HG02571 (cell line): Measurements from ENCODE around the gene SHC3.

Experiments
- ATAC-seq: cut with Tn5 transposase; IDR thresholded peaks from one replicate; pipeline ENCODE4 v1.9.1; 2021; ENCODE audit warnings: mild to moderate bottlenecking, moderate library complexity; ENCODE audit not compliant: unreplicated experiment

The SHC3 gene

DNA sequence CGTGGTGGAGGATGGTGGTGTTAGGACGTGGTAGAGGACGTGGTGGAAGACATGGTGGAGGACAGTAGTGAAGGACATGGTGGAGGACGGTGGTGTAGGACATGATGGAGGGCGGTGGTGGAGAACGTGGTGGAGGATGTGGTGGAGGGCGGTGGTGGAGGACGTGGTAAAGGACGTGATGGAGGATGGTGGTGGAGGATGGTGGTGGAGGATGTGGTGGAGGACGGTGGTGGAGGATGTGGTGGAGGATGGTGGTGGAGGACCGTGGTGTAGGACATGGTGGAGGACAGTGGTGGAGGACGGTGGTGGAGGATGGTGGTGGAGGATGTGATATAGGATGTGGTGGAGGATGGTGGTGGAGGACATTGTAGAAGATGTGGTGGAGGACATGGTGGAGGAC is 119.7 kb downstream of the SHC3 start:
- ATAC-seq = no peak

DNA sequence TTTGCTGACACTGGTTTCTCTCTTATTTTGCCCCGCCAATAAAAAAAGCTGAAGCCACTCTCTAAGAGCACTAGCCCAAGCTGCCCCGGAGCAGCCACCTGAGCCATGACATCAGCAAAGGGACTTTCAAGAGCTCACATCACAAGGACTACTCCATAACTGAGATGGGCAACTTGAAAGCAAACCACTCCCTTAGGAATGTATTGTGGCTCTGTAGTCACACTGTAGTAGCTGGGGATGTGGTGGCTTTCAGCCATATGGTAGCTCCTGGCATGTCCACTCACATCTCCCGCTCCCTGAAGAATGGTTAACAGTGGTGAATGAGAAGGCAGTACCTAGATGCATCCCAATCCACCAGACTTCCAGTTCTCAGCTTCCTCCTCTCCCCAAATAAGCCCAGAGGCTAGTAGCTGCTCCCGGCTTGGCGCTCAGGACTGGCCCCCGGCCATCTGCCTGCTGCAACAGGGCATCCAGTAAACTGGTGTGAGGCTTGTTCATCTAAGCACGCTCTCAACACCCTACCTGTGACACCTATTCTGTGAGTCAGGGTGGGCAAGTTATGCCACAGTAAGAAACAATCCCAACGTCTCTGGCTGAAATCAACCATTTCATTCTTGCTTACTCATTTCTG is 123.6 kb downstream of the SHC3 start:
- no peak for ATAC-seq

DNA sequence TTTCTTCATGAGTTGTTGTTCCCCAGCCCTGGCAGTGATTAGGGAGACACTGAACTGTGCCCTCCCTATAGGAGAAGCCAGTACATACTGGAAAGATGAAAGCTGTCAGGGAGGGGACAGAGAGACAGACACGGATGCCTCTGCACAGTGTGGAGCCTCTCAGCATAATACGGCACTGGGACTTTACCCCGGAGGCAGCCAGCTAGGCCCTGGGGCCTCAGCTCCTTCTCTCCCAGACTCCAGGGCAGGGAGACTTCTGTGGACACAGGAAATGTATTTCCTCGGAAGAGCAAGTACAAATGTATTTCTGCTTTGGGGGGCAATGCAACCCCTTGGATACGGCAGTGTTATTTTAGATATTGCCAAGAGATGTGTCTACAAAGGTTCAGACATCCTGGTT is 125.3 kb downstream of the SHC3 start:
- ATAC-seq = no peak

DNA sequence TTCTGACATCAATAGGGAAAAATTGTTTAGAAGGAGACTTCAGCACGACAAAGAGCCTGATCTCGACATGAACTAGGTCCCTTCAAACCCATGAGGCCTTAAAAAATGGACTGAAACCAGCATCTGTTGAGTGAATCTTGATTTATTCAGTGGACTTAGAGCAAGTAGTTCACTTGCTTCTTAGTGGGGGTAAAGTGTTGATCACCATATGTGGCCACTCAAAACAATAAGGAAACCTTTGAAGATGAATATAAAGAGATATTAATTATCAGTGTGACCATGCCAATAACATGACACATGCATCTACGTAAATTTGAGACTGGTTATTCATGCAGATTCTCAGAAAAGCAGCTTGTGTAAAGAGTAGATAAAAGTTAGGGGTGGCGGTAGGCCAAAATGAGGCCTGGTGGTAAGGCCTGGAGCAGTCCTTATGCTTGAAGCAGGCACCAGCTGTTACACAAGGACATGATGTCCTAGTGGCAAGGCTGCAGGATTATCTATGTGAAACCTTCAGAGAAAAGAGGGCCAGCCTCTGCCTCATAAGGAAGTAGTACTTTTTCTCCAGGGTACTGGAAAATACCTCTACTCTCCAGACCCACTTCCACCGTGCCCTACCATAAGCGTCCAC is 126.0 kb downstream of the SHC3 start:
- ATAC-seq = no peak

DNA sequence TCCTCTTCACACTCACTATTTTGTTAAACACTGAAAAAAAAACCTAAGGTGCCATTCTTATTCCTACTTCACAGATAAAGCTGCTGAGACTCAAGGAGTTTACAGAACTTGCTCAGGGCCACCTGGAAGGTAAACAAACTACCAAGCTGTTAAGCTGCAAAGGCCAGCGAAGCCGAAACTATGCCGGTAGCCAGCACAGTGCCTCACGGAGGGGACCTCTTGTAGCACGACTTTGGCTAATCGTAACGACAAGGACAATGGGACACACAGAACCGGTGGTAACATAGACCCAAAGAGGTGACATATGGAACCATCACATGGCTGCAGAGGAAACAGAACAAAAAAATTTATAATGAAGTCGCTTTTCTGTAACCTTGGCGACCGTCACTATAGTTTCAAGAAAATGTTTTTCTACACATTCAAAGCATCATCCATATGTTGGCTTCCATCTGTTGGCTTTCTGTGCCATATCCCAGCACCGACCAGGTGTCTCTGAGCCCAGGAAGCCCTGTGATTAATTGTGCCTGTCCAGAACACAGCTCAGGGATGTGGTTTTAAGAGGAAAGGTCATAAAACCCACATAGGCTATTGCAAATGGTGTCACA is 127.1 kb downstream of the SHC3 start:
- ATAC-seq = no peak

DNA sequence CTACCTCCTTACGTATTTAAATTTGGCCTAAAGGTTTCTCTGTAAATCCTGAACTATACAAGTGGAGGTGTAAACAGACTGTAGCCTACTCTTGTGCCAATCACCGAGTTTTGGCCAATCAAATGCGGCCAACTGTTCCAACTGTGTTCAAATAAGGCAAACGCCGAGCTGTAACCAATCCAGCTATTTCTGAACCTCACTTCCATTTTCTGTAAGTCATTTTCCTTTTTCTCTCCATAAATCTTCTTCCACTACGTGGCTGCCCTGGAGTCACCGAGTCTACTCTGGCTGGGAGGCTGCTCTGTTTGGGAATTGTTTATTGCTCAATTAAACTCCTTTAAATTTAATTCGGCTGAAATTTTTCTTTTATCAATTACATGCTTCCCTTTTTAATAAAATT is 129.0 kb downstream of the SHC3 start:
- ATAC-seq = no peak

DNA sequence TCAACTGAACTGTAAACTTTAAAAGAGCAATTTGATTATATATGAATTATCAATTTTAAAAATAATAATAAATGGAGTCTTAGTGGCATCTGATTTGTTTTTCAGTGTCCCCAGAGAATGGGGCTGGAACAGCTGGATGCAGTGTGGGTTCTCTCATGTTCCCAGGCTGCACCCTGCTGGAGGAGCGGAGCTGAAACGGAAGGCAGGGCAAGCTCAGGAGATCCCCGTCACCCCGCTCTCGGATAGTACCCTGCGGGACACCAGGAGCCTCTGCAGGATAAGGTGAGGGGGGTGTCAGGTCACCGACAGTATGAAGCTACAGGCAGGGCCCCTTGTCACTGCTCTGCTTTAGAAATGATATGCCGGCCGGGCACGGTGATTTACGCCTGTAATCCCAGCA is 130.0 kb downstream of the SHC3 start:
- ATAC-seq = no peak

DNA sequence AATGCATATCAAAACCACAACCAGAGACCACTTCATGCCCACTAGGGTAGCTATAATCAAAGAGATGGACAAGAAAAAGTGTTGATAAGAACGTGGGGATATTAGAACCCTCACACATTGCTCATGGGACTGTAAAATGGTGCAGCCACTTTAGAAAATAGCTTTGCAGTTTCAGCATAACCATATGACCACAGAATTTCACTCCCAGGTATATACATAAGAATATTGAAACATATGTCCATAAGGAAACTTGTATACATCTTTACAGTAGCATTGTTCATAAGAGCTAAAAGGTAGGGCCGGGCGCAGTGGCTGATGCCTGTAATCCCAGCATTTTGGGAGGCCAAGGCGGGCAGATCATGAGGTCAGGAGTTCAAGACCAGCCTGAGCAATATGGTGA is 131.0 kb downstream of the SHC3 start:
- no peak for ATAC-seq

DNA sequence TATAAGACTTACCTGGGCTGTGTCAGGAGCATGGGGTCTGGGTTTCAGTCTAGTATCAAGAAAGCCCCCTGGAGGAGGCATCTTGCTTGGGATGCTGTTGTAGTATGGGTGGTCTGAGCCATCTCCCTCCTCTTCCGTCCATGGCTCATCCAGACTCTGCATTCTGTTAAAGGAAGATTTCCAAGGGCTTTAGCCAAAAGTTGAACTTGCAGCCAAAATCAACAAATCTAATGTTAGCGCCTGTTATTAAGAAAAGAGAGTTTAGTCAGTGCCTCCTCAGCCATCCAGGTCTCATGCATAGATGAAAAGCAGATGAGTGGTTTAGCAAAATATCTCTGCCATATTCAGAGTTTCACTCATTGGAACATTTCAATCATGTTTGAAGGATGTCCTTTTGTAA is 131.8 kb downstream of the SHC3 start:
- ATAC-seq = no peak

DNA sequence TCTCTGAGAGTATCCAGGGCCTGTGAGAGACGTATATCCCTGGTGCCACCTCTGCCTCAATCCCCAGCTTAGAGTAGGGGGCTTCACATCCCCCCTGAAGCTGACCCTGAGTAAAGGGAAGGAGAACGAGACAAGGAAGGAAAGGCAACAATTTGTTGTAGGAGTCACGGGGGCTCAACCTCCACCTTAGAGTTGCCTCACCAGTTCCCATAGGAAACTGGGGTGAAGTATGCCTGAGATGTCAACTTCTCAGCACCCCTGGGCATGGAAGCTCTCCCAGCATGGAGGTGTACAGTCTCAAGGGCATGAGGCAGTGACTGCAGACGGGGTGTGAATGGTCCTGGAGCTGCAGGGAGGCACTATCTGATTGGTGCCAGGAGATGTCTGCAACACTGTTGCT is 133.7 kb downstream of the SHC3 start:
- ATAC-seq = no peak

DNA sequence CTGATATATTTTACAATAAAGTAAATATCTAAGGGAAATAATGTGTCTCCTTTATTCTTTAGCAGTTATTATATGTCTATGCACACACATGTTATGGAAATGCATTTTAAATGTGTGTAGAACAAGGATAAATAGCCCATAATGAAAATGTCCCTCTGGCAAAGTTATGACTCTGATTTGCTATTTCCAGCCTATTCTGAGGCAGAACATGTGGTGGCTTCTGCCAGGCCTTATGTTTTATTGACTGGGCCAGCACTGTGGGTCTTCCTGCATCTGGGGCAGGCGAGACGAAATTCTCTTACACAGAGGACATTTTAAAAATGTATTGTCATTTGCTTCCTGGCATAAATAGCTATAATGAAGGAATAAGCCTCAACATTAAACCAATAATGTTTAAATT is 134.5 kb downstream of the SHC3 start:
- no peak for ATAC-seq

DNA sequence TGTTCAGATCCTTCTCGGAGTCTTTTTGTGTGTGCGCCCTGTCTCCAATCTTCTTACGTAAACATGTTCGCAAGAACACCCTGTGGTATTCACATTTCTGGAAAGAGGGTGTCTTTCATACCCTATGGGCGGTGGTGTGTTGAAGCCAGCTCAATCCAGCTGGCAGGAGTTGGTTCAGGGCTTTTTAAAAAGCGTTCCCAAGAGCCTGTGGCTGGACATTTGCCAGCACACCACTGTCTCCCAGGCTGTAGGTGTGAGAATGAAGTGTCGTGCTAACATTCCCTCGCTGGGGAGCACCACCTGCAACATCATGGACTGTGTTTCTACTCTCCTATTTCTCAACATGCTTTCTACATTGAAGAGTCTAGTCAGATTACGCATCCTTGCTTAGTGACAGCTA is 135.6 kb downstream of the SHC3 start:
- ATAC-seq = no peak

DNA sequence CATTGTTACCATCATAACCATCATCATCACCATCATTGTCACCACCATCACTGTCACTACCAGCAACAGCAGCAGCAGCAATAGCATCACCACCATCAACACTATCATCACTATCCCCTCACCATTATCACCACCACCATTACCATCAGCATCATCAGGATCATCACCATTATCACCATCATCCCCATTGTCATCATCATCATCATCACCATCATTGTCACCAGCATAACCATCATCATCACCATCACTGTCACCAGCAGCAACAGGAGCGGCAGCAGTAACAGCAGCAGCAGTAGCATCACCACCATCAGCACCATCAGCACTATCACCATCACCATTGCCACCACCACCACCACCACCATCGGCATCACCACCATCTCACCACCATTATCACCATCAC is 139.0 kb downstream of the SHC3 start:
- no peak for ATAC-seq

DNA sequence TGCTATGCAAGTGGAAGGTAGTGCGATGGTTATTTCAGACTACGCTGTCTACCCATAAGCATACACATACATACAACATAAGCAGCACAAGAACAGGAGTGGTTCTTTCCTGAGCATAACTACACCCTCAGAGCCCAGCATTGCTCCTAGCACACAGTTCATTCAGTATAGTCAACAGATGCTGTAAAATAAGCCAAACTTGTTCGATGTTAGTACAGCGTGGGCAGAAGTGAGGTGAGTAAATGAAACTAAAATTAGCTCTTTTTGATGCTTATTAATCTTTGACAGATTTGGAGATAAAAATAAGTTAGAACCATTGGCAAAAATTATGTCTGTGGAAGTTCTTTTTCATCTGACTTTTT is 139.5 kb downstream of the SHC3 start:
- ATAC-seq = no peak

DNA sequence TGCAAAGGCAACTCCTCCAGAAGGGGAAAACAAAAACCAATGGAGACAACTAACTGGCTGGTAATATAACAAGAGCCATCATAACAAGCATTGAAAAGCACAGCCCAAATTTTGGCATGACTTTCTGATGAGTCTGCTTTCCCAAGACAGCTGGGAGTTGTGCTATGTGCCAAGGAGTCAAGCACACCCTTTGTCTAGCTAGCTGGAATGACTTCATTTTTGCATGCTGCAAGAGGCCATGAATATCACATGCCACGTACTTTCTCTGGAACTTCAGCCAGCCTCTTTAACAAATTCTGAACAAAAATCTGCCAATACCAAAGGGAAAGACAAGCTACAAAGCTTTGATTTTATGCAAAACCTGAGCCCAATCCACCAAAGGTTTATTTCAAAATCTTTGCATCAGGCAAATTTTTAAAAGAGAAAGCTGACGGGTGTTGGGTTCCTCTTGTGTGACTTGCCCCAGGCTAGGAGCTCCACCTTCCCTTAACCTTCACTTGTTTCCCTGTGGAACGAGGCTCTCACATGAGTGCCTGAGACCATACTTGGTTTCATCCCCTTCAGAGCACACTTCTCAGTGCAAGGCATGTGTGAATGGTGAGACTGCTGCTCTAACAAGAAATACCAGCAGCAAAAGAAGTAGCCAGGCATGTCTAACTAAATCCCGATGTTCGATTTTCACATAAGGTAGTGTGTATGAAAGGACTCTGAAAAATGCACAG is 140.1 kb downstream of the SHC3 start:
- ATAC-seq = no peak

DNA sequence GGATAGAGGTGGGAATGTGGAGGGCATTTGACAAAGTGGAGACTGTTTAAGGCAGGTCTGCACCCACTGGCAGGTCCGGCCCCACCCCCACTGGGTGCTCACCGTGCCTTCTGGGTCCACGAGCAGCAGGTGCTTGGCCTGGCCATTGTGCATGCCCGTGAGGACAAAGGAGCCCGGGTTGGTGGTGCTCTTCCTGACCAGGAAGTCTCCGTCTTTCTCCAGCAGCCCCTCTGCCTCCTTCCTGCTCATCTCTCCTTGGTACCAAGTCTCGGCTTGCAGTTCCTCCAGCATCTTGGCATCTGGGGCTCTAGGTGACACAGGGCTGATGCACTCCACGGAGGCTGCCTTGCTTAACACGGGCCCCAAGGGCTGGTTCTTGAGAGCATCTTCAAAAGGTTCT is 140.7 kb downstream of the SHC3 start:
- ATAC-seq = no peak

DNA sequence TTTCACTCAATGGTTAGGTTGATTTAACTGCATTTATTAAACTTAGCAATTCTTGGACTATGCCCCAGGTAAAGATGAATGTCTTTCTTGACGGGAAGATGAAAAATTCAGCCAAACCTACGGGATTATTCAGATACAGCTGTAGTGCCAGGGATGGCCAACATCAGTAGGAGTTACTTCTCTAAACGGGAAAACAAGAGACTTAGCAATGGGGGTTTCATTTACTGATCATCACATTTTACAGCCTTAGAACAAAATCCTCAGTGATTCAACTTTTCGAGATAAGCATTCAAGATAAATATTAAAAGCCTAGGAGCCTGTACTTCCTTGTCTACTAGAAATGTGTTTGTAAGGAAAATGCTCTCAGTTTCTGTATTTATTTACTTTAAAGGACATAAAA is 141.3 kb downstream of the SHC3 start:
- ATAC-seq = no peak

DNA sequence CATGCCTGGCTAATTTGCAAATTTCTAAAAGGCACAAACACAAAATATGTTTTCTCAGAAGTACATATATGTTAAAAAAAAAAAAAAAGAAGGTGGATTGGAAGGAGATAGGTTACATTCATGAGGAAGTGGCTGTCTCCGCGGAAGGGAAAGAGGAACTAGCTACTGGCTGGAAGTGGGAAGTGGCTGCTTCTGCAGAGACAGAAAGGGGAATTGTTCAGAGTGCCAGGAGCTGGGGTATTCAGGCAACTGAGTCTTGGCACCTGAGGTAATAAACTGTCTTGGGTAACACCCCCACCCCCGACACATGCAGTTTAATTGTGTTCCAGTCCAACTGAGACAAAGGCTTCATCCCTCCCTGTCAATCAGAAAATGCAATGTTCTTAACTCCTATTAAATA is 141.7 kb downstream of the SHC3 start:
- no peak for ATAC-seq

DNA sequence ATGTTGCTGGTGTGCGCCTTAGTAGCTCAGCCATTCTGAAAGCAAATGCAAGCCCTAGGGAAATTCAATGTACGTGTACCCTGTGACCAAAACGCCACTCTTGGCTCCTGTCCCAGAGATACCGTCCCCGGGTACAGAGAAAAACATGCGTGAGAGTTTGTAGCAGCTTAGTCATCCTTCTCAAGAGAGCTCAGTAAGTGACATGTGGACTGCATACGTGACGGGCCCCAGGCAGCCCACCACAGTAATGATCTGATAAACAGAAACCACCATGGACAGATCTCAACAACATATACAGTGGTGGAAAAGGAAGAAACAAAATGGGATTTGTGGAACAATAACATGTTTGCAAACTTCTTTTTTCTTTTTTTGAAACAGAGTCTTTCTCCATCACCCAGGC is 142.2 kb downstream of the SHC3 start:
- no peak for ATAC-seq

DNA sequence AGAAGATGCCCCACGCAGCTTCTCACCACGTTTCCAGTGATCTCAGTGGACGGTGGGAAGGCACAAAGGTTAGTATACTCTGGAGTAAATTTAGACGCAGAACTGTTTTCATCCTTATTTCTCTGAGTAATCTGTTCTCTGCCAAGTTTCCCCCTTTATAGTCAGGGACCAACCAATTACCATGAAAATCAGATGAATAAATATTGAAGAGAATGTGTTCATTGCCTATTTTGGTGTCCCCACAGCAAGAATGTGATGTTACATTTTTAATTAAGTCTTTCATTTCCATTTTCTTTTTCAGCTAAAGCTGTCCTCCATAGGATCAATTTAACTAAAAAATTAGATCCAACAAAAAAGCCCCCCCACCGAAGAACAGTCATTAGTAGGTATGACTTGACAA is 146.0 kb downstream of the SHC3 start:
- ATAC-seq = no peak

DNA sequence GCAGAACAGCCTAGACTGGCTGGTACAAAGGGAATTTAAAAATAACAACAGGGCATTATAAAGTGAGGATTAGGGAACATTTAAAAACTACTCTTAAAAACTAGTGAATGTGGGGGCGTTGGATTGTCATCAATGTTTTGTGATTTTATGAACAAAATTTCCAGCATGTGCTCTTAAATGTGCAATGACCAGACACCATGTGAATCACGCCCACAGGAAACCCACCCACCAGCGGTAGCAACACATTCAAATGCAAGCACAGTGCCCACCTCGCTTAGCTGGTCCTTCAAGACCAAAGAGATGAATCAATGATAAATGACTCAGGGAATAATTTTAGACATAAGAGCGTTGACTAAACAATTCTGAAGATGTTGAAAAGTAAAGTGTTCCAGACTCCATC is 146.4 kb downstream of the SHC3 start:
- ATAC-seq = no peak

DNA sequence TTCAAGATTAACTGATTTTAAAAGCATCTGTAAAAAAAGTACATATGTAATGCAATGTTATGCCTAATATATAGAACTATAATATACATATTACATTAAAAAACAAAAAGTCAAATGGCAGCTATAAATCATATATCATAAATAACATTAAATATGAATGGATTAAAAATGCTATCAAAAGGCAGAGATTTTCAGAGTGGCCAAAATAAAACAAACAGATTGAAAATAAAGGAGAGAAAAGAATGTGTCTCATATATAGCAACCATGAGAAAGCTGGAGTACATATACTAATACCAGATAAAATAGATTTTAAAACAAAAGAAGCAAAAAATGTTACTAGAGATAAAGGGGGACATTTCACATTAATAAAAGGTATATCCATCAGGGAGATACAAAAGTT is 148.8 kb downstream of the SHC3 start:
- no peak for ATAC-seq
